Lung (tissue), 12 donors: ENCODE data around the gene BTC. TPM values are rescaled to one million over a fixed set of nuclear protein-coding genes. Genes with fewer than 3 reads are reported as not detected.

Source experiments
- ATAC-seq: fragments of 200-7000 bp; cut with Tn5 transposase; one replicate; pipeline ENCODE4 v1.9.1; 2020; ENCODE audit warnings: moderate number of reproducible peaks; ENCODE audit not compliant: insufficient read depth, low FRiP score
- DNase-seq, 3 donors: peaks; one replicate each; pipeline ENCODE4 v3.0.0-alpha.2; 2013 to 2017
- H3K27ac ChIP-seq, 2 donors: one replicate each; pipeline ENCODE4 v1.5.1; 2013; ENCODE audit warnings: mild to moderate bottlenecking in 2 of 2, moderate library complexity in 2 of 2, control low read depth in 1 of 2, inconsistent platforms in 1 of 2, low read depth in 1 of 2, low read length in 1 of 2
- H3K27me3 ChIP-seq, 3 donors: one replicate each; pipeline ENCODE4 v1.5.1; 2013; ENCODE audit warnings: low read length in 2 of 3; ENCODE audit not compliant: control insufficient read depth in 3 of 3, insufficient read depth in 3 of 3
- H3K36me3 ChIP-seq, 4 donors: one replicate each; pipeline ENCODE4 v1.5.1; 2013; ENCODE audit warnings: low read length in 4 of 4, mild to moderate bottlenecking in 1 of 4, moderate library complexity in 1 of 4; ENCODE audit not compliant: control insufficient read depth in 4 of 4, insufficient read depth in 4 of 4
- H3K4me1 ChIP-seq, 5 donors: one replicate each; pipeline ENCODE4 v1.5.1; 2013; ENCODE audit warnings: low read length in 5 of 5, mild to moderate bottlenecking in 2 of 5, moderate library complexity in 1 of 5; ENCODE audit not compliant: control insufficient read depth in 5 of 5, insufficient read depth in 5 of 5
- H3K4me3 ChIP-seq: one replicate; pipeline ENCODE4 v1.5.1; 2013; ENCODE audit warnings: mild to moderate bottlenecking, control low read depth, moderate library complexity
- H3K9ac ChIP-seq, 2 donors: one replicate each; pipeline ENCODE4 v1.5.1; 2013; ENCODE audit warnings: low read length in 2 of 2, control low read depth in 1 of 2; ENCODE audit not compliant: insufficient read depth in 1 of 2
- H3K9me3 ChIP-seq, 4 donors: one replicate each; pipeline ENCODE4 v1.5.1; 2013; ENCODE audit warnings: low read length in 3 of 4, mild to moderate bottlenecking in 1 of 4, moderate library complexity in 1 of 4; ENCODE audit not compliant: control insufficient read depth in 4 of 4, insufficient read depth in 3 of 4
- CTCF ChIP-seq: IDR thresholded peaks from 2 replicates; pipeline ENCODE4 v1.5.1; 2012; ENCODE audit warnings: mild to moderate bottlenecking; ENCODE audit errors: control extremely low read depth, extremely low read depth
- WGBS, 2 donors: extraction: QIAGEN DNeasy Blood & Tissue Kit; methylation state at CpG; one replicate each; pipeline ENCODE4 v1.1.7; 2013; 5-methylcytosine and 5-hydroxymethylcytosine counted together
- polyA plus RNA-seq, 2 donors: library from polyadenylated mRNA; stranded (reverse); fragments of 200-250 nt; gene quantifications; one replicate each; pipeline ENCODE4 v1.2.1, GENCODE V29; 2013
- total RNA-seq, 2 donors: library from RNA; depleted of rRNA in 1 of 2; stranded (reverse); fragments of >200 nt in 1 of 2; gene quantifications; one replicate each; pipeline ENCODE4 v1.2.1, GENCODE V29; 2014 to 2021
- donor health status: control.
- donor health status: control.
- donor health status: Bipolar disorder and iron deficiency.
- donor health status: healthy.
- donor health status: DM: yes; HTN: yes; CAD: no.

Gene BTC
- total and polyA plus RNA-seq, 4 donors: 3.0 to 9.2 (median 4.0) TPM

DNA sequence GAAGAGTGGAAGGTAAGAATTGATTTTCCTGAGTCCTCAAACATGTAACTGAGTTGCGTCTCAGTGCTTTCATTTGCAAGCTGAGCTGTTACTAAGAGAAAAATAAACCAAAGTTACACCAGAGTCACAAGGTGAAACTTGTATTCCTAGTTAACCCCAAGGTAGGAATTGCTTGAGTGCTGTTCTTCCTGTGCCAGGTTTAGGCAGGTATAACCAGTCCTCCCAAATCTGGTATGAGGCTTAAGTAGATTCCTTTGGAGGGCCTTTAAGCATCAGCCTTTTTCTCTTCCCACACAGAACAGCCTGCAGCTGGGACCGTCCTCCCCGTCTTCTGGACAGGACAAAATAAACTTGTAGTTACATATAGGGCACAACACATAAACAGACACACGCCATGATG, 2.3 kb upstream of the BTC start:
- no peak overlapping the region for H3K9ac ChIP-seq
- H3K9me3 ChIP-seq: no peaks in the 10 kb centered on the region
- WGBS, 2 donors: 64 to 83% methylated on average over 4 of the region's 4 CpGs
- DNase-seq: peak in 2 of 3 donors; percentile 7 to 40
- H3K4me3 ChIP-seq: no peak overlapping the region
- peaks cover 0 to 5% (median 0%) of the 10 kb centered on the region in 5 donors for H3K4me1 ChIP-seq
- TF ChIP-seq CTCF: no peak
- no peak overlapping the region for H3K27ac ChIP-seq
- H3K27me3 ChIP-seq: peaks cover 0 to 25% (median 15%) of the 10 kb centered on the region in 3 donors
- no peaks in the 10 kb centered on the region for H3K36me3 ChIP-seq
- no peak for ATAC-seq

DNA sequence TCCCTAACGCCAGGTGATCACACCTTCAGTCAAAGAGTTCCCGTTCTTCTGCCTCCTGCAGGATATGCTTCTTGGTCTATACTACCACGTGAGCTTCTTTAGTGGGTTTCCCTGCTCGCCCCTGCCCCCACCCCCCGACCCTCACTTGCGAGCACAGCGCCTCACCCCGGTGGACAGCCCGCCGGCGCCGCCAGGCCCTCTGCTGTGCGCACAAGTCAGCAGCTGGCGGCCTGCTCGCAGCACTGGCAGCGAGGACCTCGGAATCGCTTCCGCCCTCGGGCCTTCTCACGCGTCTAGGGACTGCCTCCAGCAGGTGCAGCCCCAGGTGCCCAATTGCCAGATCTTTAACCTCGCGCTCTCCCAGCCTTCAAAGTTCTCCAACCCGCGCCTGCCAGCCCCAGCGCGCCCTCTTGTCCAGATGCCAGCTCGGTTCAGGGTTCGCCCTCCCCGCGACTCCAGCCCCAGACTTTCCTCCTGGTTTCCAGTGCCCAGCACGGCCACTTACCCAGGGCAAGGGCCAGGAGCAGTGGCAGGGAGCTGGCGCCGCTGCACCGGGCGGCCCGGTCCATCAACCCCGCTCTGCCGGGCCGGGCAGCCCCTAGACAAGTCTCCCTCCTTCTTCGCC, 454 bp downstream of the BTC start:
- DNase-seq (peak; percentile 40 to 72 (median 70)), ATAC-seq (peak; percentile 83)
- 1 to 2% methylated on average over 42 of the region's 42 CpGs for whole genome bisulfite sequencing, 2 donors
- Histone ChIP-seq H3K4me3 (peak overlapping the region; percentile 44), H3K27ac (peak overlapping the region in 1 of 2 donors; percentile 85), H3K9ac (peak overlapping the region in 1 of 2 donors; percentile 60), H3K36me3 (no peaks in the 10 kb centered on the region), H3K4me1 (peaks cover 0 to 5% (median 0%) of the 10 kb centered on the region in 5 donors), H3K9me3 (no peaks in the 10 kb centered on the region), H3K27me3 (peaks cover 0 to 25% (median 15%) of the 10 kb centered on the region in 3 donors)
- TF ChIP-seq CTCF: no peak

- WGBS, 2 donors: 77 to 89% methylated on average over 2 of the region's 2 CpGs
- peaks cover 0 to 21% (median 13%) of the 10 kb centered on the region in 3 donors for H3K27me3 ChIP-seq
- no peak for ATAC-seq
These were observed 3.7 kb downstream of the BTC start for GRCh38 chr4:74790652-74791051.

More at GRCh38 chr4:74790652-74791051, 3.7 kb downstream of the BTC start:
- TF ChIP-seq CTCF: no peak
- H3K9ac ChIP-seq: no peak overlapping the region
- H3K4me3 ChIP-seq: no peak overlapping the region
- no peak overlapping the region for H3K27ac ChIP-seq
- H3K9me3 ChIP-seq: no peaks in the 10 kb centered on the region
- H3K36me3 ChIP-seq: no peaks in the 10 kb centered on the region
- peaks cover 0 to 5% (median 0%) of the 10 kb centered on the region in 5 donors for H3K4me1 ChIP-seq
- no peak for DNase-seq
